ENCODE measurements around the gene C1QL4.

GRCh38 chr12:49305762-49306510, 31.1 kb downstream of the C1QL4 start:
- no peak for TF ChIP-seq CTCF (IDR thresholded peaks at IDR 0.05)
- no peak for TF ChIP-seq EP300 (IDR thresholded peaks at IDR 0.05)
- TF ChIP-seq POLR2A (IDR thresholded peaks at IDR 0.05), result no peak
- TF ChIP-seq POLR2AphosphoS5 (IDR thresholded peaks at IDR 0.05), result no peak
